AG04449 (cell line): Measurements from ENCODE around the gene IQGAP2.
"Not testable (repeated sequence)": the region's sequence is repeated elsewhere in the genome, so short reads cannot be mapped to it uniquely, and the experiment has no call there.

Source experiments
- CTCF ChIA-PET: fragments of 350-600 bp; formaldehyde crosslinking; extraction: SDS; loops from one replicate; lab custom pipeline; 2021; ENCODE audit warnings: antibody characterized with exemption; lab: Yijun Ruan, JAX
- POLR2A ChIA-PET: fragments of 400-600, 350-600 bp; formaldehyde crosslinking; extraction: SDS; loops from one replicate; lab custom pipeline; 2020; ENCODE audit warnings: antibody characterized with exemption, inconsistent platforms; lab: Yijun Ruan, JAX
- DNase-seq: peaks from one replicate; pipeline ENCODE4 v3.0.0-alpha.2; 2010; ENCODE audit warnings: low read depth, low spot score
- H3K4me3 ChIP-seq: 2 replicates; pipeline ENCODE4 v1.5.1; 2011; ENCODE audit warnings: low read depth, mild to moderate bottlenecking, control low read depth, low read length
- TF ChIP-seq, protein P1 (sequence below): IDR thresholded peaks from one replicate; pipeline ENCODE4 v1.5.1; 2011; ENCODE audit warnings: mild to moderate bottlenecking, moderate library complexity, low read length, control low read depth, inconsistent platforms; ENCODE audit not compliant: insufficient read depth; ENCODE audit errors: missing control alignments

Gene IQGAP2

DNA sequence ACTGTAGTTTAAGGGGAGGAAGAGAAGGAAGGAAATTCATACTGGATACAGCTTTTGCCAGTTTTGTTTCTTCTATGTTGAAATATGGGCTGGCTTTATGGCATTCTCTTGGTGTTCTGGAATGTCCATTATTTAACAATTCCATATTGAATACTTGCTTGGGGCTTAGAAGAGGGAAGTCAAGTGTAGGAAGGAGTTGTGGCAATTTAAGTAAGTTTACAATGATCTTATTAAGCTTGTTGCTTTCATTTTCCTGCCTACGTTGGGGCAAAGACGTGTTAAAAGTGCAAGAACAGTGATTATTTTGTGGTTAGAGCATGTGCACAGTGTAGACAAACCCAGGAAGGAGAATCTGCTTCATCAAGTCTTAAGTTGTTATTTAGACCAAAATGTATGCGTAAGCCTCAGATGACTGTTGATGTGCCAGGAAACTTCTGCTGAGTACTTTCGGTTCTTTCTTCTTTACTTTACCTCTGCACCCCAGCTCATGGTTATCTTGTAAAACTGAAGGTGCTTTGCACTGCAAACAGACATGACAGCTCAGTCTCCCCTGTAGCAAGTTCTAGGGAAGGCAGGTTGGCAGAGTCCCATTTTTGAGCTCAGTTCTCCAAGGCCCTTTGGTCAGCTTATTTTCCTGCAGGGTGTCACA lies 144.3 kb downstream of the IQGAP2 start:
- DNase-seq: no peak
- CTCF ChIA-PET: interaction anchor here (1.4 kb wide), 1 partner anchor 54 kb away, joined by 3 read pairs; no protein-coding TSS in a partner anchor
- POLR2A ChIA-PET: no interaction called here
- TF ChIP-seq, protein P1, sequence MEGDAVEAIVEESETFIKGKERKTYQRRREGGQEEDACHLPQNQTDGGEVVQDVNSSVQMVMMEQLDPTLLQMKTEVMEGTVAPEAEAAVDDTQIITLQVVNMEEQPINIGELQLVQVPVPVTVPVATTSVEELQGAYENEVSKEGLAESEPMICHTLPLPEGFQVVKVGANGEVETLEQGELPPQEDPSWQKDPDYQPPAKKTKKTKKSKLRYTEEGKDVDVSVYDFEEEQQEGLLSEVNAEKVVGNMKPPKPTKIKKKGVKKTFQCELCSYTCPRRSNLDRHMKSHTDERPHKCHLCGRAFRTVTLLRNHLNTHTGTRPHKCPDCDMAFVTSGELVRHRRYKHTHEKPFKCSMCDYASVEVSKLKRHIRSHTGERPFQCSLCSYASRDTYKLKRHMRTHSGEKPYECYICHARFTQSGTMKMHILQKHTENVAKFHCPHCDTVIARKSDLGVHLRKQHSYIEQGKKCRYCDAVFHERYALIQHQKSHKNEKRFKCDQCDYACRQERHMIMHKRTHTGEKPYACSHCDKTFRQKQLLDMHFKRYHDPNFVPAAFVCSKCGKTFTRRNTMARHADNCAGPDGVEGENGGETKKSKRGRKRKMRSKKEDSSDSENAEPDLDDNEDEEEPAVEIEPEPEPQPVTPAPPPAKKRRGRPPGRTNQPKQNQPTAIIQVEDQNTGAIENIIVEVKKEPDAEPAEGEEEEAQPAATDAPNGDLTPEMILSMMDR: no peak
- no peak overlapping the region for H3K4me3 ChIP-seq

DNA sequence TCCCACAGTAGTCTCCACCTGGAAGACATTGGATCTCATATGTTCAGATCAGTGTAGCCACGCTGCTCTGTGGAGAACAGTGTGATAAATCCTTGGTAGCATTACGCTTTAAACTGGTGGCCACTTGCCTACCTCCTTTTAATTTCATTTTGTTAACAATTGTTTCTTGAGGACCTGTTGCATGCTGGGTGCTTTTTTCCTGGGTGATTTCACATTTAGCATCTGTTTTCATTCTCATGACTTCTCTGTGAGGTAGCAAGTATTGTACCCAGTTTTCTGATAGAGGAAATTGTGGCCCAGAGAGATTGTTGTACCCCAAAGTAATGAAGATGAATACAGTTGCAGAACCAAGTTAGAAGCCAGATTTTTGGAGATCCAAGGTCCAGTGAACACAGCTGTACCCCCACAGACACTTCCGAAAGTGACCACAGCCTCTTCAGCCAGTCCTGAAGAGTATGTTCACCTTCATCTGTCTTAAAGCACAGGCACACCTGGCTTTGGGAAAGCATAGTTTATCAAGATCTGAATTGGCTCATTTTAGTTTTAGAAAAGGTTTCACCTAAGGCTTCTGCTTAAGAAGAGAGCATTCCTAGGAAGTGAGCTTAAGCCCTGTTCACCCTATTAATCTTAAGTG lies 144.9 kb downstream of the IQGAP2 start:
- DNase-seq: no peak
- CTCF ChIA-PET: interaction anchor here (1.4 kb wide), 1 partner anchor 54 kb away, joined by 3 read pairs; no protein-coding TSS in a partner anchor
- TF ChIP-seq, protein P1: no peak
- no peak overlapping the region for H3K4me3 ChIP-seq
- POLR2A ChIA-PET: interaction anchor here (0.7 kb wide), 1 partner anchor 21 kb away, joined by 3 read pairs; no protein-coding TSS in a partner anchor

DNA sequence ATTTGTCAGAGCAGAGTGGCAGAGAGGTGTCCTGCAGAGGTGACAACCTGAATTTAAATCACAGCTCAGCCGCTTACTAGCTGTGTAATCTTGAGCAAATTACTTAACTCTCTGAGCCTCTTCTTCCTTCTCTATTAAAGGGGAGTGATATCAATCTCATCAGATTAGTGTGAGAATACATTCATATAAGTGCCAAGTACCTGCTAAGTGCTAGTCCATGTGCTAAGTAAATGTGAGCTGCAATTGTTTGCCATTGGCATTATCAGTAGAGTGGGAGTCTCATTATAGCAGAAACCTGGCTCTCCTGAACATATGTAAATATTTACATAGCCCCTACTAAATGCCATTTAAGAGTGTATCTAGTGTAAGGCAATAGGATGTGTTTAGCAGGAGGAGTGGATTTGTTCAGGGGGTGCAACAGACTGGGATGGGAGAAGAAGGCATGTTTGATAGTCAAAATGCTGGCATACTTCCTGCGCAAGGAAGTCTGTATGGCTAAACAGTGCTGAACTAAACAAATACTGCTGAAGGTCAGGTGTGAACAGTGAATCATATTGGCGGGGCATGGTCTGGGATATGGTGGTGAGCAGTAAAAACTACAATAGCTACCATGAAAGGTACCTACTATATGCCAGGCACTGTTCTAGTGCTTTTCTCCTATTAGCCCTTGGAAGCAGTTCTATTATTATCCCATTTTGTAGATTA lies 145.6 kb downstream of the IQGAP2 start:
- CTCF ChIA-PET: no interaction called here
- POLR2A ChIA-PET: interaction anchor here (0.7 kb wide), 1 partner anchor 21 kb away, joined by 3 read pairs; no protein-coding TSS in a partner anchor

DNA sequence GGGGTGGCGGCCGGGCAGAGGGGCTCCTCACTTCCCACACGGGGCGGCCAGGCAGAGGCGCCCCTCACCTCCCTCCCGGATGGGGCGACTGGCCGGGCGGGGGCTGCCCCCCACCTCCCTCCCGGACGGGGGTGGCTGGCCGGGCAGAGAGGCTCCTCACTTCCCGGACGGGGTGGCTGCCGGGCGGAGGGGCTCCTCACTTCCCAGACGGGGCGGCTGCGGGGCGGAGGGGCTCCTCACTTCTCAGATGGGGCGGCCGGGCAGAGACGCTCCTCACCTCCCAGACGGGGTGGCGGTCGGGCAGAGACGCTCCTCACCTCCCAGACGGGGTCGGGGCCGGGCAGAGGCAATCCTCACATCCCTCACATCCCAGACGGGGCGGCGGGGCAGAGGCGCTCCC lies 147.8 kb downstream of the IQGAP2 start:
- H3K4me3 ChIP-seq, CTCF ChIA-PET, DNase-seq, POLR2A ChIA-PET: not testable (repeated sequence)

More for the DNA sequence above, 145.6 kb downstream of the IQGAP2 start:
- TF ChIP-seq, protein P1: no peak
- no peak overlapping the region for H3K4me3 ChIP-seq
- DNase-seq: no peak

DNA sequence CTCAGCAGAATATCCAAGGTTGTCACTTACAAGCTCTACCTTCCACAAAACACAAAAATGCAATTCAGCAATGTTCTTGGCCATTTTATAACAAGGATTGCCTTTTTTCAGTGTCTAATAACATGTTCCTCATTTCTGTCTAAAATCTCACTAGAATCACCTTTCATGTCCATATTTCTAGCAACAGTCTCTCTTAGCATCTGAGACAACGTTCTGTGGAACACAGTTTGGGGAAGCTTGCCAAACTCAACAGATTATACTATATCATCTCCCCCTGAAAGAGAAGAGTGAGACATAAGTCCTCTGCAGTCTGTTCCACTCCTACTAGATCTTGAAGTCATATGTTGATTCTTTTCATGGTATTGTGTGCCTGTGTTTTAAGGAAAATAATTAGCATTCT lies 149.5 kb downstream of the IQGAP2 start:
- ChIA-PET POLR2A (no interaction called here), CTCF (interaction anchor here (0.8 kb wide), 1 partner anchor 31 kb away, joined by 3 read pairs; no protein-coding TSS in a partner anchor)
- TF ChIP-seq, protein P1: no peak

DNA sequence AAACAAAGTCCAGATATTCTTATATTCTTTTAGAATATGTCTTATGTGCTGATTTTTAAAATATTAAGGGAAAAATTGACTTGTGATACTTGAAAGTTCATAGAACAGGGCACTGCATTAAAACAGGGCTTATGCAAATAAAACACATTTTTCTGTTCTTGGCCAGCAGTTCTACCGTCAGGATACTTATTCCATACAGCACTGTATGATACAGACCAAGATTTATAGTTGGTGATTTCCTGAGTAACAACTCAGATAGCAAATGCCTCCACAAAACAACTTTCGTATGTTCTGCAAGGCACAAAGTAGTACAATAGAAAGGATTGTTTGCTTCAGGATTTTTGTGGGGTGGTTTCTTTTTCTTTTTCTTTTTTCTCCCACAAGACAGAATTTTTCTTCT lies 150.2 kb downstream of the IQGAP2 start:
- TF ChIP-seq, protein P1: no peak
- no peak overlapping the region for H3K4me3 ChIP-seq
- ChIA-PET POLR2A (no interaction called here), CTCF (no interaction called here)
- DNase-seq: no peak

More for the DNA sequence above, 149.5 kb downstream of the IQGAP2 start:
- DNase-seq: no peak
- H3K4me3 ChIP-seq: no peak overlapping the region
